Measurements from ENCODE around the gene MBNL1. TPM values are rescaled to one million over a fixed set of nuclear protein-coding genes. Genes with fewer than 3 reads are reported as not detected.

MBNL1 gene
- total RNA-seq, 1 donor from 2014 or later, result 14.7 TPM

DNA sequence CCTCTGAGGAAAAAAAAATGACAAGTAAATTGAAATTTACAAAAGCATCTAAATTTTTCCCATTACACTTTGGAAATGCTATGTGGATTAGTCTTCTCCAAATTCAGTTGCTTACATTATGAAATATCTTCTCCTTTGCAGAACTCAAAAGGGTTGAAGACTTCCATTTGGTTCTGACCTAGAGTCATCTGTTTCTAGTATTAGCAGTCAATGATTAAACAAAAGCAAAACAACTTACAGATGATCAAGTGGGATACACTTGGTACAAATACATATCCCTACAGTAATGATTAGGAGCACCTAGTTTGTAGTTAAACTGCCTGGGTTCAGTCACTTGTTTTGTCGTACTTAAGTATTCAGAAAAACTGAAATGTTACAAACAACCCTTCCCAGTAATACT, 136.2 kb downstream of the MBNL1 start:
- H3K4me1 ChIP-seq, result peaks cover 4% of the 10 kb centered on the region
- Mint-ChIP-seq H3K9me3 (no peaks in the 10 kb centered on the region), H3K27ac (no peak overlapping the region), H3K27me3 (ENCODE audit: insufficient read depth, low read depth) (peaks cover 6% of the 10 kb centered on the region), H3K36me3 (no peaks in the 10 kb centered on the region), H3K4me3 (no peak overlapping the region), H3K4me1 (peaks cover 22% of the 10 kb centered on the region)
- H3K36me3 ChIP-seq, result no peaks in the 10 kb centered on the region
- no peak overlapping the region for H3K4me2 ChIP-seq
- H4K20me1 ChIP-seq (ENCODE audit: low read depth), result no peaks in the 10 kb centered on the region
- DNase-seq (ENCODE audit: low spot score), result no peak
- no peak overlapping the region for H3K27ac ChIP-seq
- no peak for TF ChIP-seq EZH2 (IDR thresholded peaks at IDR 0.05)
- no peak for TF ChIP-seq EZH2phosphoT487 (IDR thresholded peaks at IDR 0.05)
- TF ChIP-seq CTCF (IDR thresholded peaks at IDR 0.05), result no peak
- H3K4me3 ChIP-seq, result no peak overlapping the region
- no peaks in the 10 kb centered on the region for H3K9me3 ChIP-seq (ENCODE audit: low read depth)
- no peaks in the 10 kb centered on the region for H3F3A ChIP-seq (ENCODE audit: low read depth)
- no peak overlapping the region for H2AFZ ChIP-seq (replicated peaks)
- H3K79me2 ChIP-seq (ENCODE audit: low read depth), result peaks cover 4% of the 10 kb centered on the region
- H3K9ac ChIP-seq, result no peak overlapping the region
- no peaks in the 10 kb centered on the region for H3K27me3 ChIP-seq

DNA sequence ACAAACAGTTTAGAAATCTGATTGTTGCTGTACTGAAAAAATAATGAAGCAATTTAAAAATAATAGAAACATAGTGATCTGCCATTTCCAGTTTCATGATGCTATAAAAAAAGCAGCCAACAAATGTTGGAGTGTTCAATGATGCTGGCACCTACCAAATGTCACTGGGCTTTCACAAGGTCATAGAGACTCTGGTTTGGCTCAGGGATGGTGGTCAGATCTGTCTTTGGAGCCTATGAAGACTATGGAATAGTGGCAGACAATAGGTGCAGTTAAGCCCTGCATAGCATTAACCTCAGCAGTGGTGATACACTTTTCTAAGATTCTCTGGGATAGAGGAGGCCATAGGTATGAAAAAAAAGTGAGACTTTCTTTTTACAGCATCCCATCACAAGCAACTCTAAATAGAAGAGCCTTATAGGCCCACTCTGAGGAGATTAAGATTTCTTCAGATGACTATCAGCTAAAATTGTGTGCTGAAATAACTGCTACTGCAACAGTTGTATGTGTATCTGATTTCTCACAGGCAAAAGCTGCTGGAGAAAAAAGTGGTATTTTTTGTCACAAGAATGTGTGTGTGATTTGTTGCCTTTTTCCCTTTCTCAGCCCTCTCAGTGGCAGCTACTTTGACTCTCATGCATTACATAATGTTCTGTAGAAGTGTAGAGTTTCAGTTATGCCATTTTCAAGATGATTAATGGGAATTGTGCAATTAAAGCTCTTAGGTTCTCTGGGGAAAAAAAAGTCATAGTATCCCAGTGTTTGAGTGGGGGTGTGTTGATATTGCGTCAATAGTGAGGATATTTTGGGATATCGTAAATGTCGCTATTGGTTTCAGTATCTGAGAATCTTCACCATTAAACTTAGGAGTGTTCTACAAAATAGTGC, 137.4 kb downstream of the MBNL1 start:
- no peaks in the 10 kb centered on the region for H3K27me3 ChIP-seq
- H3K79me2 ChIP-seq (ENCODE audit: low read depth), result peaks cover 4% of the 10 kb centered on the region
- DNase-seq (ENCODE audit: low spot score), result no peak

GRCh38 chr3:152413240-152413639, 144.5 kb downstream of the MBNL1 start:
- Mint-ChIP-seq H3K4me1 (no peaks in the 10 kb centered on the region), H3K4me3 (no peak overlapping the region), H3K27me3 (ENCODE audit: insufficient read depth, low read depth) (no peaks in the 10 kb centered on the region), H3K9me3 (no peaks in the 10 kb centered on the region), H3K36me3 (peaks cover 10% of the 10 kb centered on the region), H3K27ac (no peak overlapping the region)
- Histone ChIP-seq H4K20me1 (ENCODE audit: low read depth) (no peaks in the 10 kb centered on the region), H2AFZ (replicated peaks) (no peak overlapping the region), H3K4me3 (no peak overlapping the region), H3F3A (ENCODE audit: low read depth) (no peaks in the 10 kb centered on the region), H3K9ac (no peak overlapping the region), H3K9me3 (ENCODE audit: low read depth) (no peaks in the 10 kb centered on the region), H3K27ac (no peak overlapping the region), H3K27me3 (no peaks in the 10 kb centered on the region), H3K79me2 (ENCODE audit: low read depth) (no peaks in the 10 kb centered on the region), H3K4me2 (no peak overlapping the region), H3K4me1 (no peaks in the 10 kb centered on the region), H3K36me3 (no peaks in the 10 kb centered on the region)
- DNase-seq (ENCODE audit: low spot score), result no peak
- TF ChIP-seq CTCF (IDR thresholded peaks at IDR 0.05), result no peak
- no peak for TF ChIP-seq EZH2phosphoT487 (IDR thresholded peaks at IDR 0.05)
- no peak for TF ChIP-seq EZH2 (IDR thresholded peaks at IDR 0.05)

More for the DNA sequence above, 137.4 kb downstream of the MBNL1 start:
- no peaks in the 10 kb centered on the region for H3F3A ChIP-seq (ENCODE audit: low read depth)
- H3K9me3 ChIP-seq (ENCODE audit: low read depth), result no peaks in the 10 kb centered on the region
- no peaks in the 10 kb centered on the region for H3K36me3 ChIP-seq
- no peaks in the 10 kb centered on the region for H4K20me1 ChIP-seq (ENCODE audit: low read depth)
- Mint-ChIP-seq H3K27ac (no peak overlapping the region), H3K4me1 (peaks cover 22% of the 10 kb centered on the region), H3K36me3 (no peaks in the 10 kb centered on the region), H3K27me3 (ENCODE audit: insufficient read depth, low read depth) (peaks cover 6% of the 10 kb centered on the region), H3K4me3 (no peak overlapping the region), H3K9me3 (no peaks in the 10 kb centered on the region)
- H3K4me1 ChIP-seq, result peaks cover 4% of the 10 kb centered on the region
- no peak overlapping the region for H3K4me2 ChIP-seq
- H2AFZ ChIP-seq (replicated peaks), result no peak overlapping the region
- TF ChIP-seq EZH2 (IDR thresholded peaks at IDR 0.05) (no peak), CTCF (IDR thresholded peaks at IDR 0.05) (no peak), EZH2phosphoT487 (IDR thresholded peaks at IDR 0.05) (no peak)
- no peak overlapping the region for H3K9ac ChIP-seq
- no peak overlapping the region for H3K27ac ChIP-seq
- no peak overlapping the region for H3K4me3 ChIP-seq

Data from neural progenitor cell (in vitro differentiated cells).